ENCODE results near the gene GGT1.
"Not testable (repeated sequence)": the region's sequence is repeated elsewhere in the genome, so short reads cannot be mapped to it uniquely, and the experiment has no call there.

GGT1 gene

DNA sequence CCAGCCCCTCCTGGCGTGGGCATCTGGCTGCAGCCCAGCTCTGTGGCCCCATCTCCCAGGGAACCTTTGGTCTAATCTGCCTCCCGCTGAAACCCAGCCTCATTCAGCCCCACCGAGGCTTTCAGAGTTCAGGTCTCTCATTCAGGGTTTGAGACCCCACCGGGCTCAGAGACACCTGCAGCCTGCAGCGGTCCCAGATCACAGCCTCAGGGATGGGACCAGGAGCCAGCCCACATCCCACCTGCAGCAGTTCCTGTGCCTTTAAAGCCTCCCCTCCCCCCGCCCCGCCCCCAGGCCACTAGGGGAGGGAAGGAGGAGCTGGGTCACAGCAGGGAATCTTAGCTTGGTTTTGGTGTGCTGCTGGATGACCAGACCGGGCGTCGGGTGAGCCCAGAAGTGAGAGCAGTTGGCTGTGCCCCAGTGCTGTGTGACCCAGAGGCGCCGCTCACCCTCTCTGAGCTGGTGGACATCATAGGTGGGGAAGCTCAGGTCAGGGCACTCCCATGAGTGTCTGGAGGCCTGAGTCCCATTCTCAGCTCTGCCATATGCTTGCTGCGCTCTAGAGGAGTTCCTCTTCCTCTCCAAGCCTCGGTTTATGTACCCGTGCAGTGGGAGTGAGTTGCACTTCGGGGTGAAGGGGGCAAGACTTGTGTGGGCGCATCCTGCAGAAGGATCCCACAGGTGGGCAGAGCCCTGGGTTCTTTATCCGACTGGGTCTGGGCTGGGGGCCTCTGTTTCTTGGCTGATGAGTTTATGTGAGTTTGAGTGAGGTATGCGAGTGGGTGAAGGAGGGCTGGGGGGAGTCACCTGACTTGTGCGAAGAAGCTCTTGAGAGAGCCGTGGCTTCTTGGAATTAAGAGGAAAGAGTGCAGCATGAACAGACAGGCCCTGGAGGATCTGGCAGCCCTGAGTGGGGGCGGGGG lies at the start of gene GGT1:
Gene GGT1 (plus strand): TSS at position 347 of the 923 bp plus-strand sequence. CDS start 7,889 bp downstream, outside the sequence.
- not testable (repeated sequence) for TF ChIP-seq GATA3, GATA2 (IDR thresholded peaks at IDR 0.05; ENCODE audit: low read depth, low read length)

DNA sequence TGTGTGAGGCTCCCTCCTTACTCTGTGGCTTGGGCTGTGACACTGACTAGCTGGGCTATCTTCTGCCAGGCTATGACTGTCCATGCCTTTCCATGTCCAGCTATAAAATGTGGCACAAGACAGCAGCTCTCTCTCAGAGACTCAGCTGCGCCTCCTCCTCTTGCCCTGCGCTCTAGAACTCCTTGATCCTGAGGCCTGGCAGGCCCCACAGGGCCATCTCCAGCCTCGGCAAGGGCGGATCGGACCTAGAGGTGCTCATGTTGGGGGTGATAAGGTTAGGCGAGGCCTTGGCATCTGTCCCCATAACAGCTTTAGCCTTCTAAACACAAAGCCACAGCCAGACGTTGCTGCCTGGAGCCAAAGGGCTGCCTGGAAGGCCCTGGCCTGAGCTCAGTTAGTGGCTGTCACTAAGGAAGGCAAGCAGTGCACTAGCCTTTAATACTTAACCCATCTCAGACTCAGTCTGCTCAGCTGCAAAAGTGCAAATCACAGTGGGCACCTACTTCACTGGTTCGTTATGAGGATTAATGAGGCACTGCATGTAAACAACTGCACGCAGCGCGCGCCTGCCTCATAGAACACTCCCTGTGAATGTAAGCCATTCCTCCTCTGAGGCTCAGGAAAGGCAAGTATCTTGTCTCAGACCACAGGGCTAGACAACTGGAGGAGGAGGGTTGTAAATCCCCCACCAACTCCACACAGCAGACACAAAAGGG lies 49.2 kb upstream of the GGT1 start:
- TF ChIP-seq GATA2 (IDR thresholded peaks at IDR 0.05; ENCODE audit: low read depth, low read length) (no peak), GATA3 (IDR thresholded peaks at IDR 0.05; ENCODE audit: low read depth, low read length) (no peak)

DNA sequence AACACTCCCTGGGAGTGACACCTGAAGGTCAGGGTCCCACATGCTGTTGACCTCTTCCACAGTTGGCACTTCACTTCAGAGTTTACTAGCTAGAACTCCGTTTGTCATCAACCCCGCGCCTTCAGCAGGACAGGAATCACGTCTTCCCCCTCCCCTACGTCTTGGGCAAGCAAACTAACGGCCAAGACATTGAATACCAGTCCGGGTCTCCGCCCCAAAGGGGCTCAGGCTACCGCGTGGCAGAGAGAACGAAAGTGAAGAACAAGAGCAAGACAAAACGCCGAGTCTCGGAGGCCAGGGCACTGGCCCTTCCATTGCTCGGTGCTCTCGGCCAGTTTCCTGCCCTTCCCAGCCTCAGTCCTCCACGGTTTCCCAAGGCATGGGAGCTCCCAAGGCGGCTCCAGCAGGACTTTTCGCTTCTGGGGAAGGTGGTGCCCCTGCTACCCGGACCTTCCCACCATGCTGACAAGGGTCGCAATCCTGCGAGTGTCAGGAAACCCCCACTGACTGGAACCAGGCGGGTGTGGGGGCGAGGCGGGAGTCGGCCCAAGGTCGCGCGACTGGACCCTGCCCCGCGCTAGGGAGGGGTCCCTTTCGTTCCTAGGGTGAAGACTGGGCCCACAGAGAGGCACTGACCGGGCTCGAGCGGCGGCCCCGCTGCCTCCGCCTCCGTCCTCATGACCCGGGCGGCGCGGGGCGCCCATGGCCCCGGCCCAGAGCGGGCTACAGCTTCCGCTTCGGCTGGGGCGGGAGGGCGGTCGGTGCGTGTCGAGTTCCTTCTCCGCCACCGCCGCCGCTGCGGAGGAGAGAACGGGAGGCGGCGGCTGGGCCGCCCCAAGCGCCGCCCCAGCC lies 48.5 kb upstream of the GGT1 start, which contains the start of gene GUCD1:
Gene GUCD1 (minus strand): TSS at position 826 of the 852 bp plus-strand sequence. CDS start 147 bp downstream, at position 679.
- no peak for TF ChIP-seq GATA2 (IDR thresholded peaks at IDR 0.05; ENCODE audit: low read depth, low read length)

DNA sequence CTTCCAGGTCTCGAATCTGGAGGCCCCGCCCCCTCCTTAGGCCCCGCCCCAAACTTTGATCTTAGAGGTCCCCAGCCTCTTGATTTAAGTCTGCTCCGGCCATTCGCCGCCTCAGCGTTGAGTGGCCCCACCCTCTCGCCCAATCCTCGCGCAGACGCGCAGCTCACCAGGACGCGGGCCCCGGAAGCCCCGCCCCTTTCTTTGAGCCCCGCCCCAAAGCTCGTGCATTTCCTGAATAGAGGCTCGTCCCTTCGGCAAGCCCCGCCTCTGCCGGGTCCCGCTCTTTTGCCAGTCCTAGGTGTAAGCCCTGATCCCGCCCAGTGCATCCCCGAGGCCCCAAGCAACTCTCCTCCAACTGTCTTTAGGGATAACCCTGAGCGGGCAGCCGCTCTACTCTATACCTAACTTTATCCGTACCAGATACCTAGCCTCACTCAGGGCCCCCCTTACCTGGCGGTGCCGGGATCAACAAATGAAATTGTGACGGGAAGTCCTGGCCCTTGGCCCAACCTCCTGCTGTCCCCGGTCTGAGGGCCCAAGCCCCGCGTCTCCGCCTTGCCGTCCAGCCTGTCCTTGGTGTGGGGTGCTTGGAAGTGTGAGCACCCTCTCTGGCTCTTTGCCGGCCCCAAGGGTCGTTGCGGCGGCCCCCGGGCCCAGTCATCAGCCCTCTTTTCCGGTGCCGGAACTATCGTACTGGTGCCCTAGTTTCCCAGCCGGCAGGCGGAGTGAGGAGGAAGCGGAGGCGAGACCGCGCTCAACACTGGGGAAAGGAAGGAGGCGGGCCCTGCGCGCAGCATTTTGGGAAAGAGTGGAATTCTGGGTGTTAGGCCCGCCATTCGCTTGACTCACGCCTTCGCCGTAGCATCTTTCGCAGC lies 47.6 kb upstream of the GGT1 start, which contains the start of gene SNRPD3:
Gene SNRPD3 (plus strand): TSS at position 835 of the 875 bp plus-strand sequence. CDS start 1,676 bp downstream, outside the sequence.
- TF ChIP-seq GATA2 (IDR thresholded peaks at IDR 0.05; ENCODE audit: low read depth, low read length), result no peak
- TF ChIP-seq GATA3 (IDR thresholded peaks at IDR 0.05; ENCODE audit: low read depth, low read length), result no peak

DNA sequence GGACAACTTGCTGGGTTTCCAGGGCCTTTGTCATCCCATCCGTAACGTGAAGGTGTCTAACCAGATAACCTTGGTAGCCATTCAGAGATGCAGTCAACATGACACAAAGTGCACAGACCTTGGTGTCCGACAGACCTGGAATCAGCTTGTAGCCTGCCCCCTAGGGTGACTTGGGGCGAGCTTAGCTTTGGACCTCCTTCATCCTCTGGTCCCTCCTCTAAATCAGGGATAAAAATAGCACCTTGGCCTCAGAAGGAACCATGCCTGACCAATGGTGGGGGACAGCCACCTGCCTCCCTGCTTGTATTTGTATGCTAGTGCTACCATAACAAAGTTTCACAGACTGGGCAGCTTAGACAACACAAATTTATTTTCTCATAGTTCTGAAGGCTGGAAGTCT lies 43.5 kb upstream of the GGT1 start:
- no peak for TF ChIP-seq GATA3 (IDR thresholded peaks at IDR 0.05; ENCODE audit: low read depth, low read length)
- no peak for TF ChIP-seq GATA2 (IDR thresholded peaks at IDR 0.05; ENCODE audit: low read depth, low read length)

DNA sequence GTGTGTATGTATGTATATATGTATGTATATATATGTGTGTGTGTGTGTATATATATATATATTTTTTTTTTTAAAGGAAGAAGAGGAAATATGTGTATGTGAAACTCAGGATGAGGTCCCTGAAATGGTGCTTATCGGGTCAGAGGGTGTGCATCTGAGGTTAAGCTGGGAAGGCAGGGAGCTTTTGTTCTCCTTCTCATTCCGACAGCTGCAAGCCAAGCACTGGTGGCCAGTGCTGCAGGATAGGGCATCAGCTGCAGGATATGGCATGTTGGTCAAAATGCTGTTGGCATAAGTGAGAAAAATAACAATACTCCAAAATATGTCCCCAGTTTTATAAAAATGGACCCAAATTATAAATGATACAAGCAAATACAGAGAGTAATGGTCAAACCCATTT lies 39.7 kb upstream of the GGT1 start:
- no peak for TF ChIP-seq GATA2 (IDR thresholded peaks at IDR 0.05; ENCODE audit: low read depth, low read length)

DNA sequence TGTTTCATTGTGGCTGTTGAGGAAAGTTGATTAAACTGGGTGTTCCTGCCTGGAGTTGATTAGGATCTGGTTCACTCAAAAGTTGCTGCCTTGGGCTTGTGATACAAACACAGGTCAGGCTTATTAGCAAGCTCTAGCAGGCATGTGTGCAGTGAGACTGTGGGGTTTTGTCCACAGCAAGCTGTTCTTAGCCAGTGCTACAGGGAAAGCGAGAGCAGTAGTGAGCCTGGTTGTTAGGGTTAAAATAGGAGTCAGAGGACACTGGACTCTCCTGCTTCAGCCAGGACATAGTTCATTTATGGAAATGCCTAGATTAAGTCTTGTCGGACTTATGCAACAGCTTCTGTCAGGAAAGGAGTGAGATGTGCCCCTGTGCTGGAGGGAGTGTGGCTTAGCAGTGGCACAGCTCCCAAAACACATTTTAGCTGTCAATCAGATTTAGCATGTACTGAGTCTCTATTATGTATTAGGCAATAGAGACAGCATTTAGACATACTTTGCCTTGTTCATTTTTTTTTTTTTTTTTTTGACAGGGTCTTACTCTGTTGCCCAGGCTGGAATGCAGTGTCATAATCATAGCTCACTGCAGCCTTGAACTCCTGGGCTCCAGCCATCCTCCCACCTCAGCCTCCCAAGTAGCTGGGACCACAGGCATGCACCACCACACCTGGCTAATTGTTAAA lies 38.5 kb upstream of the GGT1 start:
- TF ChIP-seq GATA2 (IDR thresholded peaks at IDR 0.05; ENCODE audit: low read depth, low read length) (no peak), GATA3 (IDR thresholded peaks at IDR 0.05; ENCODE audit: low read depth, low read length) (no peak)

DNA sequence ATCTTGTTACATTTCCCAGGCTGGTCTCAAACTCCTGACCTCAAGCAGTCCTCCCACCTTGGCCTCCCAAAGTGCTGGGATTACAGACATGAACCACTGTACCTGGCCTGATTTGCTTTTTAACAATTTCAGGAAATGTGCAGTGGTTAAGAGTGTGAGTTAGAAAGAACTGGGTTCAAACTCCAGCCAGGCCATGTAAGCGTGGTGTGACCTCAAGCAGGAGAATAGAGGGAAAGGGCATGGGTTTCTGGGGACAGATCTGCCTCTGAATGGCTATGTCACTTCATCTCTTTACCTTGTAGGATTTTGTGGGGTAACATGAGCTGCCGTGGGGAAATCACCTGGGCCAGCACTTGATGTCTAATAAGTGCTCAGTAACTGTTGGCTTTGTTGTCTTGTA lies 37.9 kb upstream of the GGT1 start:
- TF ChIP-seq GATA3 (IDR thresholded peaks at IDR 0.05; ENCODE audit: low read depth, low read length) (no peak), GATA2 (IDR thresholded peaks at IDR 0.05; ENCODE audit: low read depth, low read length) (no peak)

DNA sequence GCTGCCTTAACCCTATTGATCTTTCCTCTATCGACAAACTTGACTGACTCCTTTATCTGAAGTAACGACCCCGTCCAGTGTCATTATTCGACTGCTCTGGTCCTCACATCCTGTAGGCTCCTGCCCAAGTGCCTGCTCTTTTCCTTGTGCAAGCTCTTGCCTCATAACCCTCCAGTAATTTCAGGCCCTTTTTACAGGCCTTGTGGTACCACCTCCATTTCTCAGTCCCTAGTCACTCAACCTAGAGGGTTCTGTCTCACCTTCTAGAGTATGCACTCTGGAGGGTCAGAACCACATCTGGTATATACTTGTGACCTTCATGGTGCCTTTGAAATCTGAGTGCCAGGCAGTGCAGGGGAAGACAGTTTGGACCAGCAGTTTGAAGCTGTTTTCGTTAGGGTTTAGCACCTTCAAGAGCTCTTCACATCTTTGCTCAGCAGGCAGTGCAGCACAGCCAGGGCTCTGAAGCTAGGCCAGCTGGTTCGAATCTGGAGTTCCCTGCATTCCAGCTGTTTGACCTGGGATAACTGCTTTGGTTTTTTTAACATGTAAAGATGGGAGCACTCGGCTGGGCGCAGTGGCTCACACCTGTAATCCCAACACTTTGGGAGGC lies 36.0 kb upstream of the GGT1 start:
- TF ChIP-seq GATA3 (IDR thresholded peaks at IDR 0.05; ENCODE audit: low read depth, low read length), result no peak
- TF ChIP-seq GATA2 (IDR thresholded peaks at IDR 0.05; ENCODE audit: low read depth, low read length), result no peak

DNA sequence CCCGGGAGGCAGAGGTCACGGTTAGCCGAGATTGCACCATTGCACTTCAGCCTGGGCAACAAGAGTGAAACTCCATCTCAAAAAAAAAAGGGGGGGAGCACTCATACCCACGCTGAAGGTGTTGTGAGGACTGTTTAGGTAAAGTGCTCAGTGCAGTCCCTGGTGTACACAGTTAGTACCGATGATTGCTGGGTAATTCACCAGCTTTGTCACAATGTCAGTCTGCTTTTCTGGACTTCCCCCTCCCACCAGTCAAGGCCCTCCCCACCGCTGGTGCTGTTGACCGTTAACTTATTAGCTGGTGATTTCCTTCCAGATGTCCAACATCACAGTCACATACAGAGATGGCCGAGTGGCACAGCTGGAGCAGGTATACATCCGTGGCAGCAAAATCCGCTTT lies 35.3 kb upstream of the GGT1 start:
- no peak for TF ChIP-seq GATA2 (IDR thresholded peaks at IDR 0.05; ENCODE audit: low read depth, low read length)
- TF ChIP-seq GATA3 (IDR thresholded peaks at IDR 0.05; ENCODE audit: low read depth, low read length), result no peak

DNA sequence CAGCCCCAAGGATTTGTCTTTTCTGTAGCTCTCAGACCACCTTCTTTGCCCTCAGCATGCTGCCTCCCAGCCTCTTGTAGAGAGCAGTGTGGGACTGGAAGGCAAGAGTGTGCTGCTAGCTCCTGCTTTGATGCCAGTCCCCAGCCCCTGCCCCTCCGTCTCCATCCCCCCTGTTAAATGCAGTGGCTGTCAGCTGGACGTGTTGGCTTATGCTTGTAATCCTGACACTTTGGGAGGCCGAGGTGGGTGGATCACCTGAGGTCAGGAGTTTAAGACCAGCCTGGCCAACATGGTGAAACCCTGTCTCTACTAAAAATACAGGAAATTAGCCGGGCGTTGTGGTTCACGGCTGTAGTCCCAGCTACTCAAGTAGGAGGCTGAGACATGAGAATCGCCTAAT lies 31.7 kb upstream of the GGT1 start:
- TF ChIP-seq GATA2 (IDR thresholded peaks at IDR 0.05; ENCODE audit: low read depth, low read length), result no peak
- TF ChIP-seq GATA3 (IDR thresholded peaks at IDR 0.05; ENCODE audit: low read depth, low read length), result no peak

DNA sequence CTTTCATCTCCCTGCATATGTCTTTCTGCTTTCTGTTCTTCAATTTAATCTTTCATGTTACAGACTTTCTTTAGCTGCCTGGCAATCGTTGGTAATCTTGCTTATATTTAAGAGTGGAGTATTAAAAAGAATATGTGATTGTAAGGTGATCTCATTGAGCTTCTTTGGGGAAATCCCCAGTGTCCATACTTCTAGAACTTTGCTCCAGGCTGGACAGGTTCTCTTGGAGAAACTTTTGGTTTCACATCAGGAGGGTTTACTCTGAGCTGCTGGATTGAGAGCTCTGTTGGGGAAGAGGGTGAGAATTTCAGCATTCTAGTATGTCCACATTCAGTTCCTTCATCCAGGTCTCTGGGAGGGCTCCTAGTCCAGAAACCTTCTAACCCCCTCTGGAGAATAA lies 26.2 kb upstream of the GGT1 start:
- TF ChIP-seq GATA2 (IDR thresholded peaks at IDR 0.05; ENCODE audit: low read depth, low read length), result no peak
- TF ChIP-seq GATA3 (IDR thresholded peaks at IDR 0.05; ENCODE audit: low read depth, low read length), result no peak

Data from SH-SY5Y (cell line).